T-helper 2 cell treated with Interferon-gamma antibody and Interleukin-4, amounts not matched to agents 5 μg/mL and 100 μg/mL, for 36 hours (primary cell): ENCODE data around the gene NPHP4.

Experiments used
- DNase-seq: peaks from one replicate; pipeline ENCODE4 v3.0.0; 2021; ENCODE audit warnings: low spot score
- H3K27ac Mint-ChIP-seq: one replicate; pipeline ENCODE4 v1.8.0; 2021; ENCODE audit warnings: mild to moderate bottlenecking, mixed read lengths
- H3K27me3 Mint-ChIP-seq: one replicate; pipeline ENCODE4 v1.8.0; 2021; ENCODE audit warnings: low read depth, mixed read lengths
- H3K36me3 Mint-ChIP-seq: one replicate; pipeline ENCODE4 v1.8.0; 2021; ENCODE audit warnings: low read depth, mixed read lengths
- H3K4me1 Mint-ChIP-seq: one replicate; pipeline ENCODE4 v1.8.0; 2021; ENCODE audit warnings: low read depth, mixed read lengths
- H3K4me3 Mint-ChIP-seq: one replicate; pipeline ENCODE4 v1.8.0; 2022; ENCODE audit warnings: mild to moderate bottlenecking, moderate library complexity, mixed read lengths
- H3K9me3 Mint-ChIP-seq: one replicate; pipeline ENCODE4 v1.8.0; 2021; ENCODE audit warnings: mixed read lengths

The NPHP4 gene

GRCh38 chr1:5822726-5823125 lies 169.5 kb downstream of the NPHP4 start:
- H3K36me3 Mint-ChIP-seq: no peaks in the 10 kb centered on the region
- no peak overlapping the region for H3K27ac Mint-ChIP-seq
- H3K4me3 Mint-ChIP-seq: no peak overlapping the region
- DNase-seq: no peak
- no peaks in the 10 kb centered on the region for H3K9me3 Mint-ChIP-seq
- H3K4me1 Mint-ChIP-seq: no peaks in the 10 kb centered on the region
- H3K27me3 Mint-ChIP-seq: no peaks in the 10 kb centered on the region

DNA sequence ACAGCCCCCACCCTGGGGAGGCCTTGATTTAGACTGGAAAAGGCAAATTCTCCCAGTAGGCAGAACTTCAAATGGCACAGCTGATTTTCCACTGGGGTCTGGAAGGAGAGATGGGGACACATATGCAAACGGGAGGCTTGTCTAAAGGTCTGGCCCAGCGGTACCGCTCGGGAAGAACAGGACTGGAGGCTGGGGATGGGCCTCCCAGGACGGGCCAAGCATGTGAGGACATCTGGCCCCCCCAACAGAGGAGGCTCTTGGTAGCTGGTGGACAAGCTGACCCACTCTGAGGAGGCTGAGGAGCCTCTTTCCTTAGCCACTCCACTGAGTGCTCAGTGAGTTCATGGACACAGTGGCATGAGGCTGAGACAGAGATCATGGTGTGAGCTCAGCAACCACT lies 170.0 kb downstream of the NPHP4 start:
- H3K4me1 Mint-ChIP-seq: no peaks in the 10 kb centered on the region
- no peak overlapping the region for H3K4me3 Mint-ChIP-seq
- H3K36me3 Mint-ChIP-seq: no peaks in the 10 kb centered on the region
- H3K9me3 Mint-ChIP-seq: no peaks in the 10 kb centered on the region
- no peak for DNase-seq
- no peaks in the 10 kb centered on the region for H3K27me3 Mint-ChIP-seq
- H3K27ac Mint-ChIP-seq: no peak overlapping the region

GRCh38 chr1:5821540-5822176 lies 170.6 kb downstream of the NPHP4 start:
- Mint-ChIP-seq H3K27me3 (no peaks in the 10 kb centered on the region), H3K27ac (no peak overlapping the region), H3K4me3 (no peak overlapping the region), H3K36me3 (no peaks in the 10 kb centered on the region), H3K4me1 (no peaks in the 10 kb centered on the region), H3K9me3 (no peaks in the 10 kb centered on the region)
- no peak for DNase-seq

DNA sequence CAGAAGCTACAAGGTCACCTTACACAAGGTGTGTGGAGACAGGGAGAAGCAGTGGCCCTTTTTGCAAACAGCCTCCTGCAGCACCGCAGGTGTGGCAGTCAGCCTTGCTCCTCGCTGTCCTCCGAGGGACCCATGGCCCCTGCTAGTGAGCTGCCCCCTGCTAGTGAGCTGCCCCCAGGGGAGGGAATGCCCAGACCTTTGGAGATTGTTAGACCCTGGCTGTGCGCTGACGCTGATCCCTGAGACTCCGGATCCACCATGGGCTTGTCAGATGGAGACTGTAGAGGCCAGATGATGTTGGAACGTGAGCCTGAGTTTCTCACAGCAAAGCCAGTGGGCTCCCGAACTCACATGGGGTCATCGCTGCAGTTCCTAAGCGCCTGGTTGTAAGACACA lies 172.2 kb downstream of the NPHP4 start:
- Mint-ChIP-seq H3K4me3 (no peak overlapping the region), H3K27ac (no peak overlapping the region), H3K36me3 (no peaks in the 10 kb centered on the region), H3K4me1 (no peaks in the 10 kb centered on the region), H3K9me3 (no peaks in the 10 kb centered on the region), H3K27me3 (no peaks in the 10 kb centered on the region)
- no peak for DNase-seq

- DNase-seq: no peak
- Mint-ChIP-seq H3K4me3 (no peak overlapping the region), H3K4me1 (no peaks in the 10 kb centered on the region), H3K27ac (no peak overlapping the region), H3K9me3 (no peaks in the 10 kb centered on the region), H3K27me3 (no peaks in the 10 kb centered on the region), H3K36me3 (no peaks in the 10 kb centered on the region)
Measured at GRCh38 chr1:5819391-5820025, 172.7 kb downstream of the NPHP4 start.

GRCh38 chr1:5818755-5819154 lies 173.5 kb downstream of the NPHP4 start:
- H3K4me1 Mint-ChIP-seq: no peaks in the 10 kb centered on the region
- no peaks in the 10 kb centered on the region for H3K27me3 Mint-ChIP-seq
- no peaks in the 10 kb centered on the region for H3K9me3 Mint-ChIP-seq

GRCh38 chr1:5815716-5816115 lies 176.5 kb downstream of the NPHP4 start:
- no peak overlapping the region for H3K27ac Mint-ChIP-seq
- H3K4me3 Mint-ChIP-seq: no peak overlapping the region
- no peaks in the 10 kb centered on the region for H3K9me3 Mint-ChIP-seq
- no peaks in the 10 kb centered on the region for H3K27me3 Mint-ChIP-seq
- no peaks in the 10 kb centered on the region for H3K36me3 Mint-ChIP-seq
- H3K4me1 Mint-ChIP-seq: no peaks in the 10 kb centered on the region
- no peak for DNase-seq

More at GRCh38 chr1:5818755-5819154, 173.5 kb downstream of the NPHP4 start:
- Mint-ChIP-seq H3K4me3 (no peak overlapping the region), H3K36me3 (no peaks in the 10 kb centered on the region), H3K27ac (no peak overlapping the region)
- no peak for DNase-seq

GRCh38 chr1:5815211-5815610 lies 177.0 kb downstream of the NPHP4 start:
- H3K27ac Mint-ChIP-seq: no peak overlapping the region
- H3K27me3 Mint-ChIP-seq: no peaks in the 10 kb centered on the region
- H3K4me3 Mint-ChIP-seq: no peak overlapping the region
- H3K9me3 Mint-ChIP-seq: no peaks in the 10 kb centered on the region
- H3K36me3 Mint-ChIP-seq: no peaks in the 10 kb centered on the region
- no peaks in the 10 kb centered on the region for H3K4me1 Mint-ChIP-seq
- DNase-seq: no peak

- H3K27me3 Mint-ChIP-seq: no peaks in the 10 kb centered on the region
- DNase-seq: no peak
- H3K9me3 Mint-ChIP-seq: no peaks in the 10 kb centered on the region
- H3K27ac Mint-ChIP-seq: no peak overlapping the region
- no peaks in the 10 kb centered on the region for H3K4me1 Mint-ChIP-seq
- H3K36me3 Mint-ChIP-seq: no peaks in the 10 kb centered on the region
- no peak overlapping the region for H3K4me3 Mint-ChIP-seq
Measured at GRCh38 chr1:5814046-5814619, 178.1 kb downstream of the NPHP4 start.

- H3K9me3 Mint-ChIP-seq: no peaks in the 10 kb centered on the region
Measured at GRCh38 chr1:5813480-5813879, 178.7 kb downstream of the NPHP4 start.

More at GRCh38 chr1:5813480-5813879, 178.7 kb downstream of the NPHP4 start:
- H3K4me3 Mint-ChIP-seq: no peak overlapping the region
- no peaks in the 10 kb centered on the region for H3K4me1 Mint-ChIP-seq
- no peak for DNase-seq
- H3K27ac Mint-ChIP-seq: no peak overlapping the region
- no peaks in the 10 kb centered on the region for H3K36me3 Mint-ChIP-seq
- H3K27me3 Mint-ChIP-seq: no peaks in the 10 kb centered on the region
